Epithelial cell of proximal tubule (primary cell): Measurements from ENCODE around the gene P3H3. TPM values are rescaled to one million over a fixed set of nuclear protein-coding genes. Genes with fewer than 3 reads are reported as not detected.

Experiments
- DNase-seq: peaks from one replicate; pipeline ENCODE4 v3.0.0-alpha.2; 2011; ENCODE audit warnings: low read depth
- H3K4me3 ChIP-seq: 2 replicates; pipeline ENCODE4 v1.5.1; 2011; ENCODE audit warnings: low read depth, mild to moderate bottlenecking, low read length
- CTCF ChIP-seq: conservative IDR thresholded peaks from 2 replicates; pipeline ENCODE4 v1.5.1; 2012; ENCODE audit warnings: low read depth, mild to moderate bottlenecking, low read length
- total RNA-seq: library from RNA; depleted of rRNA; stranded (reverse); fragments of >200 nt; gene quantifications from 2 replicates; pipeline ENCODE4 v1.2.3, GENCODE V29; 2015

The P3H3 gene
- total RNA-seq, 1 donor from 2014 or later = 30.4 TPM

GRCh38 chr12:6828781-6829535 lies 751 bp downstream of the P3H3 start:
- peak overlapping the region; percentile 75 for H3K4me3 ChIP-seq
- TF ChIP-seq CTCF = no peak
- no peak for DNase-seq

GRCh38 chr12:6829536-6830220 lies 1.5 kb downstream of the P3H3 start:
- DNase-seq = no peak

GRCh38 chr12:6830286-6830890 lies 2.2 kb downstream of the P3H3 start:
- DNase-seq = no peak
- no peak for TF ChIP-seq CTCF
- H3K4me3 ChIP-seq = no peak overlapping the region

More at GRCh38 chr12:6829536-6830220, 1.5 kb downstream of the P3H3 start:
- peak; percentile 20 for TF ChIP-seq CTCF
- peak overlapping the region; percentile 75 for H3K4me3 ChIP-seq

- no peak for TF ChIP-seq CTCF
- no peak overlapping the region for H3K4me3 ChIP-seq
- no peak for DNase-seq
Measured at GRCh38 chr12:6830999-6831398, 2.8 kb downstream of the P3H3 start.

GRCh38 chr12:6831450-6831995 lies 3.3 kb downstream of the P3H3 start:
- TF ChIP-seq CTCF = no peak
- no peak overlapping the region for H3K4me3 ChIP-seq
- DNase-seq = no peak

GRCh38 chr12:6832125-6832524 lies 3.9 kb downstream of the P3H3 start:
- no peak for TF ChIP-seq CTCF

More at GRCh38 chr12:6832125-6832524, 3.9 kb downstream of the P3H3 start:
- DNase-seq = no peak
- no peak overlapping the region for H3K4me3 ChIP-seq
